ENCODE results near the gene INO80B. TPM values are rescaled to one million over a fixed set of nuclear protein-coding genes. Genes with fewer than 3 reads are reported as not detected.
A peak's percentile ranks its signal among the peaks of the same experiment; 100 is the strongest.

INO80B gene
- total RNA-seq, 6 donors from 2014 or later, result 12.6 to 85.9 (median 32.5) TPM

GRCh38 chr2:74505448-74506246 lies 50.8 kb downstream of the INO80B start:
- peaks cover 33 to 62% (median 47%) of the 10 kb centered on the region in 4 donors for H3K4me1 ChIP-seq

GRCh38 chr2:74507145-74507925 lies 52.4 kb downstream of the INO80B start, which contains the start of gene PCGF1:
Gene PCGF1, minus strand, starts transcription at chr2:74507695. Its CDS starts 27 bp downstream, at chr2:74507668.
- Histone ChIP-seq H3K36me3 (peaks cover 0 to 22% (median 6%) of the 10 kb centered on the region in 4 donors), H3K4me1 (peaks cover 33 to 56% (median 41%) of the 10 kb centered on the region in 4 donors), H3K27me3 (peaks cover 0 to 13% (median 1%) of the 10 kb centered on the region in 4 donors), H3K4me3 (peak within 1 kb of the TSS; percentile 44 to 82 (median 56)), H3K27ac (peak within 1 kb of the TSS; percentile 96 to 100 (median 98)), H3K9me3 (no peaks in the 10 kb centered on the region)
- DNase-seq, result peak; percentile 99 to 100
- 1 to 4% methylated on average over 21 to 43 of the region's 56 CpGs for WGBS, 2 donors
- ATAC-seq (ENCODE audit: low FRiP score in 2 of 2), result peak; percentile 95 to 96
- TF ChIP-seq POLR2A (IDR thresholded peaks at IDR 0.05), result peak in 2 of 4 donors; percentile 63 to 79
- peak; percentile 79 to 96 for TF ChIP-seq POLR2AphosphoS5 (IDR thresholded peaks at IDR 0.05)
- peak in 5 of 6 experiments; percentile 33 to 67 (median 42) for TF ChIP-seq CTCF (IDR thresholded peaks at IDR 0.05)
- no peak for TF ChIP-seq EP300 (IDR thresholded peaks at IDR 0.05)

More at GRCh38 chr2:74505448-74506246, 50.8 kb downstream of the INO80B start:
- ATAC-seq (ENCODE audit: low FRiP score in 2 of 2) (no peak), DNase-seq (no peak)
- peaks cover 0 to 22% (median 6%) of the 10 kb centered on the region in 4 donors for H3K36me3 ChIP-seq
- peak overlapping the region in 2 of 4 donors; percentile 97 to 100 for H3K27ac ChIP-seq
- TF ChIP-seq POLR2AphosphoS5 (IDR thresholded peaks at IDR 0.05), result no peak
- TF ChIP-seq EP300 (IDR thresholded peaks at IDR 0.05), result no peak
- TF ChIP-seq POLR2A (IDR thresholded peaks at IDR 0.05), result no peak
- TF ChIP-seq CTCF (IDR thresholded peaks at IDR 0.05), result no peak
- peaks cover 0 to 7% (median 0%) of the 10 kb centered on the region in 4 donors for H3K27me3 ChIP-seq
- H3K4me3 ChIP-seq, result peak overlapping the region in 2 of 4 donors; percentile 10 to 62
- H3K9me3 ChIP-seq, result no peaks in the 10 kb centered on the region
- WGBS, 2 donors, result 94 to 96% methylated on average over 14 of the region's 14 CpGs

Other genes with a start within 250 kb of the INO80B start
- gene SLC4A5, start 111.7 kb upstream of the INO80B start, total RNA-seq, result 10 to 100 TPM in 3 of 6 donors, 1 to 10 TPM in 3; 3.2 to 47.1 (median 11.0) TPM
- gene DCTN1, start 74.8 kb upstream of the INO80B start, total RNA-seq, result 100 to 1,000 TPM; 106 to 260 (median 147) TPM
- gene C2orf81, start 33.5 kb upstream of the INO80B start, total RNA-seq, result 10 to 100 TPM in 2 of 6 donors, 1 to 10 TPM in 4; 2.6 to 12.3 (median 5.7) TPM
- 10 to 100 TPM in 4 of 6 donors, 1 to 10 TPM in 2; 8.4 to 28.2 (median 13.3) TPM for gene WDR54, start 33.4 kb upstream of the INO80B start, total RNA-seq
- 10 to 100 TPM; 26.7 to 95.3 (median 34.0) TPM for gene RTKN, start 13.2 kb upstream of the INO80B start, total RNA-seq
- gene WBP1, start 3.4 kb downstream of the INO80B start, total RNA-seq, result 100 to 1,000 TPM in 1 of 6 donors, 10 to 100 TPM in 5; 34.7 to 109 (median 51.3) TPM
- gene MOGS, start 10.3 kb downstream of the INO80B start, total RNA-seq, result 10 to 100 TPM; 57.8 to 80.8 (median 63.1) TPM
- gene MRPL53, start 17.6 kb downstream of the INO80B start, total RNA-seq, result 10 to 100 TPM; 19.9 to 87.1 (median 30.1) TPM
- gene CCDC142, start 27.9 kb downstream of the INO80B start, total RNA-seq, result 10 to 100 TPM; 14.8 to 67.1 (median 19.8) TPM
- 100 to 1,000 TPM in 1 of 6 donors, 10 to 100 TPM in 5; 18.2 to 127 (median 27.3) TPM for gene TTC31, start 28.0 kb downstream of the INO80B start, total RNA-seq
- 1 to 10 TPM; 1.3 to 8.4 (median 2.4) TPM for gene LBX2, start 44.5 kb downstream of the INO80B start, total RNA-seq
- 10 to 100 TPM; 15.4 to 43.2 (median 34.6) TPM for gene PCGF1, start 52.6 kb downstream of the INO80B start, total RNA-seq
- 1 to 10 TPM in 1 of 6 donors, under 1 TPM in 1, not detected in 4; 0.26 to 2.6 TPM for gene TLX2, start 59.4 kb downstream of the INO80B start, total RNA-seq
- gene DQX1, start 71.1 kb downstream of the INO80B start, total RNA-seq, result under 1 TPM in 3 of 6 donors, not detected in 3; 0.26 to 0.37 (median 0.33) TPM
- gene AUP1, start 74.6 kb downstream of the INO80B start, total RNA-seq, result 100 to 1,000 TPM in 4 of 6 donors, 10 to 100 TPM in 2; 93.4 to 337 (median 125) TPM
- gene HTRA2, start 74.8 kb downstream of the INO80B start, total RNA-seq, result 10 to 100 TPM; 11.8 to 36.9 (median 27.2) TPM
- 10 to 100 TPM in 3 of 6 donors, 1 to 10 TPM in 3; 3.6 to 28.3 (median 10.3) TPM for gene LOXL3, start 98.9 kb downstream of the INO80B start, total RNA-seq
- 10 to 100 TPM; 13.7 to 49.2 (median 38.0) TPM for gene DOK1, start 99.6 kb downstream of the INO80B start, total RNA-seq
- gene M1AP, start 193.2 kb downstream of the INO80B start, total RNA-seq, result 1 to 10 TPM in 3 of 6 donors, under 1 TPM in 1, not detected in 2; 0.91 to 6.3 (median 2.2) TPM
- gene SEMA4F, start 199.2 kb downstream of the INO80B start, total RNA-seq, result 10 to 100 TPM in 3 of 6 donors, 1 to 10 TPM in 3; 6.3 to 15.3 (median 10.1) TPM